HG03432 (cell line): ENCODE measurements around the gene ACCSL.

Experiments
- ATAC-seq: cut with Tn5 transposase; IDR thresholded peaks from one replicate; pipeline ENCODE4 v1.9.1; 2021; ENCODE audit warnings: mild to moderate bottlenecking, moderate library complexity; ENCODE audit not compliant: unreplicated experiment

ACCSL gene

GRCh38 chr11:44047931-44048431 lies at the start of gene ACCSL:
Gene ACCSL, plus strand, starts transcription at chr11:44047981. Its CDS starts 56 bp downstream, at chr11:44048037.
- ATAC-seq, result no peak

- no peak for ATAC-seq
Observed at GRCh38 chr11:43998308-43998707, 49.5 kb upstream of the ACCSL start.

- no peak for ATAC-seq
Observed at GRCh38 chr11:44000731-44001130, 47.0 kb upstream of the ACCSL start.

GRCh38 chr11:44002191-44003093 lies 45.3 kb upstream of the ACCSL start:
- ATAC-seq, result no peak

GRCh38 chr11:44003736-44004451 lies 43.9 kb upstream of the ACCSL start:
- no peak for ATAC-seq

- no peak for ATAC-seq
Observed at GRCh38 chr11:44004452-44005062, 43.2 kb upstream of the ACCSL start.

- no peak for ATAC-seq
Observed at GRCh38 chr11:44005063-44005701, 42.6 kb upstream of the ACCSL start.

- ATAC-seq, result no peak
Observed at GRCh38 chr11:44005956-44006355, 41.8 kb upstream of the ACCSL start.

- no peak for ATAC-seq
Observed at GRCh38 chr11:44006917-44007361, 40.8 kb upstream of the ACCSL start.

- no peak for ATAC-seq
Observed at GRCh38 chr11:44007481-44008087, 40.2 kb upstream of the ACCSL start.

- ATAC-seq, result no peak
Observed at GRCh38 chr11:44008088-44008501, 39.7 kb upstream of the ACCSL start.

GRCh38 chr11:44008698-44009097 lies 39.1 kb upstream of the ACCSL start:
- no peak for ATAC-seq

- ATAC-seq, result no peak
Observed at GRCh38 chr11:44010789-44011251, 37.0 kb upstream of the ACCSL start.

- no peak for ATAC-seq
Observed at GRCh38 chr11:44011797-44012196, 36.0 kb upstream of the ACCSL start.

GRCh38 chr11:44014968-44015623 lies 32.7 kb upstream of the ACCSL start:
- no peak for ATAC-seq

- no peak for ATAC-seq
Observed at GRCh38 chr11:44015624-44016007, 32.2 kb upstream of the ACCSL start.

GRCh38 chr11:44016131-44016530 lies 31.6 kb upstream of the ACCSL start:
- no peak for ATAC-seq

- no peak for ATAC-seq
Observed at GRCh38 chr11:44016546-44017442, 31.0 kb upstream of the ACCSL start.
